HG03432 (cell line): ENCODE results near the gene C3orf33.
"Not testable (repeated sequence)": the region's sequence is repeated elsewhere in the genome, so short reads cannot be mapped to it uniquely, and the experiment has no call there.

Source experiments
- ATAC-seq: cut with Tn5 transposase; IDR thresholded peaks from one replicate; pipeline ENCODE4 v1.9.1; 2021; ENCODE audit warnings: mild to moderate bottlenecking, moderate library complexity; ENCODE audit not compliant: unreplicated experiment

The C3orf33 gene

GRCh38 chr3:155805802-155806618 lies at the start of gene C3orf33:
TSS of gene C3orf33 (minus strand) at chr3:155806278. CDS start at chr3:155806252, 26 bp downstream.
- peak; percentile 99 for ATAC-seq

GRCh38 chr3:155854141-155854940 lies 48.3 kb upstream of the C3orf33 start, which contains the start of gene SLC33A1:
TSS of gene SLC33A1 (minus strand) at chr3:155854427. CDS start at chr3:155853997, 430 bp downstream.
- ATAC-seq, result peak; percentile 96

GRCh38 chr3:155853214-155854140 lies 47.4 kb upstream of the C3orf33 start:
- ATAC-seq, result peak; percentile 10

- ATAC-seq, result no peak
Observed at GRCh38 chr3:155852341-155852740, 46.3 kb upstream of the C3orf33 start.

- not testable (repeated sequence) for ATAC-seq
Observed at GRCh38 chr3:155849404-155849803, 43.3 kb upstream of the C3orf33 start.

GRCh38 chr3:155847993-155848392 lies 41.9 kb upstream of the C3orf33 start:
- no peak for ATAC-seq

- ATAC-seq, result no peak
Observed at GRCh38 chr3:155846119-155846518, 40.0 kb upstream of the C3orf33 start.

- peak; percentile 42 for ATAC-seq
Observed at GRCh38 chr3:155843569-155843968, 37.5 kb upstream of the C3orf33 start.

- ATAC-seq, result no peak
Observed at GRCh38 chr3:155835341-155836071, 29.4 kb upstream of the C3orf33 start.

GRCh38 chr3:155828490-155829098 lies 22.5 kb upstream of the C3orf33 start:
- not testable (repeated sequence) for ATAC-seq

GRCh38 chr3:155815030-155815545 lies 9.0 kb upstream of the C3orf33 start:
- ATAC-seq, result no peak

GRCh38 chr3:155813224-155813623 lies 7.1 kb upstream of the C3orf33 start:
- not testable (repeated sequence) for ATAC-seq

GRCh38 chr3:155809181-155809580 lies 3.1 kb upstream of the C3orf33 start:
- no peak for ATAC-seq

- ATAC-seq, result no peak
Observed at GRCh38 chr3:155807823-155808222, 1.7 kb upstream of the C3orf33 start.

GRCh38 chr3:155805204-155805801 lies 775 bp downstream of the C3orf33 start:
- no peak for ATAC-seq

- ATAC-seq, result no peak
Observed at GRCh38 chr3:155804323-155804722, 1.8 kb downstream of the C3orf33 start.

- no peak for ATAC-seq
Observed at GRCh38 chr3:155792532-155792931, 13.5 kb downstream of the C3orf33 start.

GRCh38 chr3:155791190-155791589 lies 14.9 kb downstream of the C3orf33 start:
- no peak for ATAC-seq
